Measurements from ENCODE around the gene PTPRG.

Gene PTPRG

GRCh38 chr3:61570813-61571212 is 9.4 kb downstream of the PTPRG start:
- TF ChIP-seq, protein P1, sequence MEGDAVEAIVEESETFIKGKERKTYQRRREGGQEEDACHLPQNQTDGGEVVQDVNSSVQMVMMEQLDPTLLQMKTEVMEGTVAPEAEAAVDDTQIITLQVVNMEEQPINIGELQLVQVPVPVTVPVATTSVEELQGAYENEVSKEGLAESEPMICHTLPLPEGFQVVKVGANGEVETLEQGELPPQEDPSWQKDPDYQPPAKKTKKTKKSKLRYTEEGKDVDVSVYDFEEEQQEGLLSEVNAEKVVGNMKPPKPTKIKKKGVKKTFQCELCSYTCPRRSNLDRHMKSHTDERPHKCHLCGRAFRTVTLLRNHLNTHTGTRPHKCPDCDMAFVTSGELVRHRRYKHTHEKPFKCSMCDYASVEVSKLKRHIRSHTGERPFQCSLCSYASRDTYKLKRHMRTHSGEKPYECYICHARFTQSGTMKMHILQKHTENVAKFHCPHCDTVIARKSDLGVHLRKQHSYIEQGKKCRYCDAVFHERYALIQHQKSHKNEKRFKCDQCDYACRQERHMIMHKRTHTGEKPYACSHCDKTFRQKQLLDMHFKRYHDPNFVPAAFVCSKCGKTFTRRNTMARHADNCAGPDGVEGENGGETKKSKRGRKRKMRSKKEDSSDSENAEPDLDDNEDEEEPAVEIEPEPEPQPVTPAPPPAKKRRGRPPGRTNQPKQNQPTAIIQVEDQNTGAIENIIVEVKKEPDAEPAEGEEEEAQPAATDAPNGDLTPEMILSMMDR (IDR thresholded peaks at IDR 0.05) = no peak
- peak overlapping the region; percentile 18 to 55 for H3K27ac ChIP-seq
- no peak overlapping the region for H3K4me3 ChIP-seq
- DNase-seq (ENCODE audit: low spot score) = no peak

DNA sequence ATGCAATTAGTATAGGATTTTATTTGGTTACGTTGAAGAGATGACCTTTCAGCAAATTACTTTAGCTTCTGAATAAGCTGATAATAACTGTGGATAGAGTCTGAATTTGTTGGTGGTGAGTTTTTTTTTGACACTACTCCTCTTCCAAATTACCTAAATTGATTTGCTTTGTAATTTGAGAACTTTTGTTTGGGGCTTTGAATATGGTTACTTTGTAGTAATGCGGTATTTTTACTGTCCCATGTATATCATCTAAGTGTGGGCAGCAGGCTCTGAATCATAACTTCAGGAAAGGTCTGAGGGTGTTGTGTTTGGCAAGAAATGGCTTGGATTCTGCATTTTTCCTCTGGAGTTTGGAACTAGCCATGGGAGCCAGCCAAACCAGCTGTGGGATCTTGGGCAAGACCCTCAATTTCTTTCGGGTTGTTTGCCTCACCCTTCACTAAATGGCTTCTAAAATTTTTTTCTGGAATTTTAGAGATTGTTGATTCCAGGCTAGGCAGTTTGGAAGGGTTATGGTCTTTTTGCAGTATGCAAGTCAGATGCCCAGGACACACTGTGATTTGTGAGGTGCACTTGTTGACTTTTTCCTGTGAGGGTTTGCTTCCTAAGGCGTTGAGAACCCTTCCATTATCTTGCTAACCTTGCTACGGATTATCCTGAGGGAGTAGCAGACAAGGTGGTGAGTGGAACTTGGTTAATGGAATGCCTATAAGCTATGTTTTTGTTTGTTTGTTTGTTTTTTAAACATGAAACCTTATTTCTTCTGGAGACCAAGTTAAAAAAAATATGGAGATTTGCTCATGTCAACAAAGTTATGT is 10.4 kb downstream of the PTPRG start:
- peak overlapping the region in 1 of 2 donors; percentile 55 for H3K27ac ChIP-seq

GRCh38 chr3:61572879-61573278 is 11.5 kb downstream of the PTPRG start:
- TF ChIP-seq, protein P1 (IDR thresholded peaks at IDR 0.05) = no peak
- Histone ChIP-seq H3K27ac (no peak overlapping the region), H3K4me3 (no peak overlapping the region)
- no peak for DNase-seq (ENCODE audit: low spot score)

More for the DNA sequence above, 10.4 kb downstream of the PTPRG start:
- peak overlapping the region; percentile 15 for H3K4me3 ChIP-seq
- no peak for DNase-seq (ENCODE audit: low spot score)
- TF ChIP-seq, protein P1 (IDR thresholded peaks at IDR 0.05) = no peak

- no peak overlapping the region for H3K4me3 ChIP-seq
- H3K27ac ChIP-seq = no peak overlapping the region
- TF ChIP-seq, protein P1 (IDR thresholded peaks at IDR 0.05) = no peak
- no peak for DNase-seq (ENCODE audit: low spot score)
Measured at GRCh38 chr3:61573441-61573840, 12.1 kb downstream of the PTPRG start.

GRCh38 chr3:61574854-61575253 is 13.5 kb downstream of the PTPRG start:
- TF ChIP-seq, protein P1 (IDR thresholded peaks at IDR 0.05) = no peak
- Histone ChIP-seq H3K27ac (peak overlapping the region; percentile 53 to 55), H3K4me3 (no peak overlapping the region)
- peak; percentile 84 for DNase-seq (ENCODE audit: low spot score)

- Histone ChIP-seq H3K27ac (peak overlapping the region; percentile 7 to 55), H3K4me3 (no peak overlapping the region)
- TF ChIP-seq, protein P1 (IDR thresholded peaks at IDR 0.05) = no peak
- no peak for DNase-seq (ENCODE audit: low spot score)
Measured at GRCh38 chr3:61575893-61576292, 14.5 kb downstream of the PTPRG start.

DNA sequence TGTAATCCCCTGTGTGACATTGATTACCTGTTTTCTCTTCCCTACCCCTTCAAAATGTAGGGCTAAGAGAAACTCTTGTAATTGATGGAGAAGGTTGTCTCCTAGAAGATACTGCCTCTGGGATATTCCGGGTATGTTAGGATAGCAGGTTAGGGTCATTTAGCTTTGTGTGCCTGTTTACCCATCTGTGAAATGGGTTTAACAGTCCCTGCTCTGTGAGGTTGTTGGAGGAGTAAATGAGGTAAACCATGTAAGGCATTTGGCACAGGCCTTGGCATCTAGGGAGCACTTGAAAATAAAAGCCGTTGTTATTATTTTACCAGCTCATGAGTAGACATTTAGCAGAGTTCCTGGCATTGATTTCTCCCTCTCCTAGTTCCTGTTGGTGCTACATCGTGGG is 16.4 kb downstream of the PTPRG start:
- no peak overlapping the region for H3K4me3 ChIP-seq
- TF ChIP-seq, protein P1 (IDR thresholded peaks at IDR 0.05) = no peak
- DNase-seq (ENCODE audit: low spot score) = no peak
- H3K27ac ChIP-seq = no peak overlapping the region

All from coronary artery (tissue), 2 donors.